Choroid plexus epithelial cell (primary cell): ENCODE measurements around the gene EML6.

Experiments
- DNase-seq: peaks from one replicate; pipeline ENCODE4 v3.0.0-alpha.2; 2010; ENCODE audit warnings: low read depth
- H3K4me3 ChIP-seq: 2 replicates; pipeline ENCODE4 v1.5.1; 2011; ENCODE audit warnings: low read depth, mild to moderate bottlenecking, control low read depth, low read length, moderate library complexity
- TF ChIP-seq, protein P1 (sequence below): conservative IDR thresholded peaks from 2 replicates; pipeline ENCODE4 v1.5.1; 2011; ENCODE audit warnings: low read depth, mild to moderate bottlenecking, control low read depth, inconsistent platforms, low read length, moderate library complexity

EML6 gene

DNA sequence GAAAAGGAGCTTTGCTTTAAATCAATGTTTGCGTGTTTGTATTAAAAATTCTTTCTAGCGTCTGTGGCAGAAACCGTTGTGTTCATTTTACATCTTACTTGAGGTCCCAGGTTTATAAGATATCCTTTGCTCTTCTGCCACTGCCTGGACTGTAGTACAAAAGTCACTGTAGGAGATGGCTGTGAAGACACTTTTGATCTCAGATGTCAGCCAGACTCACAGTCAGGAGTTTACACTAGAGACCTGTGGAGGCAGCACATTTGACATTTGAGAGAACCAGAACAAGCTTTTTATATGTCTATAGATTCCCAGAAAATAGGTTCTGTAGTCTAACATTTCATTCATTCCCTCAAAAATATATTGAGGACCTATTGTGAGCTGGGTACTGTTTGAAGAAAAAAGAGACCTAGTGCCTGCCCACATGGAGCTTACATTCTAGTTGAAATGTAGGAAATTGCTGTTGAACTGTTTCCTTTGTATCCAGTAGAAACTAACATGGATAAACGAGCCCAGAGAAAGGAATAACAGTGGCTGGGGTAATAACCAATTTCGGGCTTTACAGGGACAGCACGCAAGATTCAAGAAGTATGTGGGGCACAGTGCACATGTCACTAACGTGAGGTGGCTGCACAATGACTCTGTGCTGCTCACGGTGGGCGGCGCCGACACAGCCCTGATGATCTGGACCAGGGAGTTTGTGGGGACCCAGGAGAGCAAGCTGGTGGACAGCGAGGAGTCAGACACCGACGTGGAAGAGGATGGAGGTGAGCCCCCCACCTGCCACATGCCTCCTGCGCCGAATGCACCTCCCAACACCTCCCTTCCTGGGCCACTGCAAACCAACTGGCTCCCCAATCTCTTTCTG lies 204.5 kb downstream of the EML6 start:
- H3K4me3 ChIP-seq = no peak overlapping the region
- TF ChIP-seq, protein P1, sequence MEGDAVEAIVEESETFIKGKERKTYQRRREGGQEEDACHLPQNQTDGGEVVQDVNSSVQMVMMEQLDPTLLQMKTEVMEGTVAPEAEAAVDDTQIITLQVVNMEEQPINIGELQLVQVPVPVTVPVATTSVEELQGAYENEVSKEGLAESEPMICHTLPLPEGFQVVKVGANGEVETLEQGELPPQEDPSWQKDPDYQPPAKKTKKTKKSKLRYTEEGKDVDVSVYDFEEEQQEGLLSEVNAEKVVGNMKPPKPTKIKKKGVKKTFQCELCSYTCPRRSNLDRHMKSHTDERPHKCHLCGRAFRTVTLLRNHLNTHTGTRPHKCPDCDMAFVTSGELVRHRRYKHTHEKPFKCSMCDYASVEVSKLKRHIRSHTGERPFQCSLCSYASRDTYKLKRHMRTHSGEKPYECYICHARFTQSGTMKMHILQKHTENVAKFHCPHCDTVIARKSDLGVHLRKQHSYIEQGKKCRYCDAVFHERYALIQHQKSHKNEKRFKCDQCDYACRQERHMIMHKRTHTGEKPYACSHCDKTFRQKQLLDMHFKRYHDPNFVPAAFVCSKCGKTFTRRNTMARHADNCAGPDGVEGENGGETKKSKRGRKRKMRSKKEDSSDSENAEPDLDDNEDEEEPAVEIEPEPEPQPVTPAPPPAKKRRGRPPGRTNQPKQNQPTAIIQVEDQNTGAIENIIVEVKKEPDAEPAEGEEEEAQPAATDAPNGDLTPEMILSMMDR = no peak
- DNase-seq = no peak

DNA sequence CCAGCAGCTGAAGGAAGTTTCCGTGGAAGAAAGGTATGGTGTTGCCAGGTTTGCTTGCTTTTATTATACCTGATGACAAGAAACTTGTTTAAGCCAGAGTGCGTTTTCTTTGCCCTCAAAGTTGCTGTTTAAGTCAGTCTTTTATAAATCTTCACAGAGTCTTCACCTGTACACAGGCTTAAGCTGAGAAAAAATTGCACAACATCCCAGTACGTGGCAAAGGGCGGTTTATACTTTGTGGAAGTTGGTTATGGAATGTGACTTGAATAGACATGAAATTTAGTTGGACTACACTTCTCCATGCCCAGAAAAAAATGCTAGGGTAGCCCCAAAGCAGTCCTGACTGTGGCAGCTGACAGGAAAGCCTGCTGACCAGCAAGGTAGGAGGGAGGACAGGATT lies 205.3 kb downstream of the EML6 start:
- no peak overlapping the region for H3K4me3 ChIP-seq
- TF ChIP-seq, protein P1 = no peak
- DNase-seq = no peak

DNA sequence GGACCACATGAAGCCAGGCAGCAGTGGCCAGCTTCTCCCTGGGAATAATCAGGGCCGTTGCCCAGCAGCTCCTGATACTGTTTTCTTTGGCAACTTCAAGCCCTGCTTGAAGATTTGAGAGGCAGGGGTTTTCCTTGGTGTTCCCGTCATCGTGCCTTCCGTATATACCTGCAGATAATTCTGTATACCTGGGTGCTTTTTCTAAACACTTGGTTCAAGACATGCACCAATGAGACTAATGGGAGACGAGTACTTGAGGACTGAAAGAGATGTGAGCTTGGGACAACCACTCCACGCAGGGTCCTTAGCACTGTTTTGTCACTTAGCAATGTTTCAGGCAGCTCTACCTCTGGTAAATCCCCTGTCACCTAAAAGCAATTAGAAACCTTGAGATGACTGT lies 208.0 kb downstream of the EML6 start:
- no peak for DNase-seq
- H3K4me3 ChIP-seq = no peak overlapping the region
- TF ChIP-seq, protein P1 = no peak

DNA sequence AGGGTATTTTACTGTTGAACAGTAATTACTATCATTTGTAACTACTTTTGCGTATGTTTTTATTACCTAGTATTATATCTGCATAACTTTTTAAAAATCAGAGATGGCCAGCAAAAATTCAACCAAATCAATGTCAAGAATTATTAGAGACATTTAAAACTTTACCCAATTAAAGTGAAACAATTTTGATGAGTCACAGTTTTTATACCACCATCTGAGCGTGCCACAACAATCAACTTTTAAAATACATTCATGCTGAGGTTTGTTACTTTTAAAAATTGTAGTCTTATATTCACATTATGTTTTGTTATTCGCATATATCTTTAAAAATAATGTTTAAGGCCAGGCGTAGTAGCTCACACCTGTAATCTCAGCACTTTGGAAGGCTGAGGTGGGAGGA lies 211.9 kb downstream of the EML6 start:
- H3K4me3 ChIP-seq = no peak overlapping the region
- TF ChIP-seq, protein P1 = no peak
- DNase-seq = no peak

DNA sequence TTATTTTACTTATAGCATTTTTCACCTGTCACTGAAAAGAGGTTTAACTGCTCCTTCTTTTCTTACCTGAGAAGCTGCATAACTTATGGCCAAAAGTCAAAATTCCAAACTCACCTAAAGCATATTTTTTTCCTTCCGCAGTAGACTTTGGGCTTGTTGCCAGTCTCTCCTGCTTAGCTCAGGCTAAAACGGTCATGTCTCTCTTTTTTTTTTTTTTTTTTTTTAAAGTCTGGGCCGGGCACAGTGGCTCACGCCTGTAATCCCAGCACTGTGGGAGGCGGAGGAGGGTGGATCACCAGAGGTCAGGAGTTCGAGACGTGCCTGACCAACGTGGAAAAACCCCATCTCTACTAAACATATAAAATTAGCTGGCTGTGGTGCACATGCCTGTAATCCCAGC lies 213.3 kb downstream of the EML6 start:
- TF ChIP-seq, protein P1 = no peak

DNA sequence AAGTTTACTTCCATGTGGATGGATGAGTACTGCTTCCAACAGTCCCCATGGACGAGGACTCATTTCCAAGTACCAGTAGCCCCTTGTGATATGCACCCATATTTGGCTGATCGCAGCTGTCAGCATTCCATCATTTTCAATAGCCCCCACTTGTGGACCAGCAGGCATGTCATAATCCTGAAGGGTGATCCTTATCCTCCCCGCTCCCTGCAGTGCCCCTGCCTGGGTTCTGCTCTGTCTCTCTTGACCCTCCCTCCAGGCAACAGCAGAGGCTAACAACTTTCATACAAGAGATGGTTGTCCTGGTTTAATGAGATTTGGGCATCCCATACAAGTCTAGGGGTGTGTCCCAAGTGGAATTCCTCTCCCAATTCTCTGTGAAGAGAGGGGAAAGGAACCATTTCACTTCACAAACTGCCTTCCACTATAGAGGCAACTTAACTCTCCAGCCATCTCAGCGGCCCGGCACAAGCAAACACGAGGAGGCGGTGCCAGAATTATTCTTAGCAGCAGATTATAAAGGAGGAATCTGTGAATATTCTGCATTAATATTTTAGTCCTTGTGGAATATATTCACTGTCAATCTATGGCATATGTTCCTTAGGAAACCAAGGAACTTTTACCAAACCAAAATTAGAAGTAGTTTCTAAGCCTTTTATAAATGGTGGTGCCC lies 216.1 kb downstream of the EML6 start:
- TF ChIP-seq, protein P1 = no peak
- no peak for DNase-seq
- no peak overlapping the region for H3K4me3 ChIP-seq

More for the DNA sequence above, 213.3 kb downstream of the EML6 start:
- no peak overlapping the region for H3K4me3 ChIP-seq
- DNase-seq = no peak
